Activated CD4-positive, alpha-beta memory T cell treated with anti-CD3 and anti-CD28 coated beads, Interleukin-2, amount 10 ng/mL, durations not matched to agents 7 days and 5 days (primary cell): ENCODE results near the gene TRA2A. TPM values are rescaled to one million over a fixed set of nuclear protein-coding genes. Genes with fewer than 3 reads are reported as not detected.
"Not testable (repeated sequence)": the region's sequence is repeated elsewhere in the genome, so short reads cannot be mapped to it uniquely, and the experiment has no call there.

Experiments used
- CTCF ChIA-PET: fragments of 350-600 bp; sonication (Branson Sonifier 250); formaldehyde crosslinking; loops from one replicate; lab custom pipeline; 2021; ENCODE audit warnings: antibody characterized with exemption, inconsistent platforms; lab: Charles Lee
- POLR2A ChIA-PET: fragments of 350-600 bp; sonication (Branson Sonifier 250); formaldehyde crosslinking; loops from one replicate; lab custom pipeline; 2021; ENCODE audit warnings: antibody characterized with exemption; lab: Charles Lee
- DNase-seq: peaks from one replicate; pipeline ENCODE4 v3.0.0-alpha.2; 2020
- H3K27ac Mint-ChIP-seq: one replicate; pipeline ENCODE4 v1.8.0; 2021; ENCODE audit warnings: mild to moderate bottlenecking, mixed read lengths
- H3K27me3 Mint-ChIP-seq: one replicate; pipeline ENCODE4 v1.8.0; 2021; ENCODE audit warnings: mixed read lengths
- H3K36me3 Mint-ChIP-seq: one replicate; pipeline ENCODE4 v1.8.0; 2021; ENCODE audit warnings: low read depth, mixed read lengths
- H3K4me1 Mint-ChIP-seq: one replicate; pipeline ENCODE4 v1.8.0; 2021; ENCODE audit warnings: mixed read lengths
- H3K4me3 Mint-ChIP-seq: one replicate; pipeline ENCODE4 v1.8.0; 2021; ENCODE audit warnings: mild to moderate bottlenecking, mixed read lengths
- H3K9me3 Mint-ChIP-seq: one replicate; pipeline ENCODE4 v1.8.0; 2021; ENCODE audit warnings: mixed read lengths
- total RNA-seq, 2 experiments: library from RNA; stranded (reverse); gene quantifications; one replicate each; pipeline ENCODE4 v1.2.3, GENCODE V29; 2021

TRA2A gene
- total RNA-seq, 2 experiments from 2014 or later, result 98.1 to 104 TPM

DNA sequence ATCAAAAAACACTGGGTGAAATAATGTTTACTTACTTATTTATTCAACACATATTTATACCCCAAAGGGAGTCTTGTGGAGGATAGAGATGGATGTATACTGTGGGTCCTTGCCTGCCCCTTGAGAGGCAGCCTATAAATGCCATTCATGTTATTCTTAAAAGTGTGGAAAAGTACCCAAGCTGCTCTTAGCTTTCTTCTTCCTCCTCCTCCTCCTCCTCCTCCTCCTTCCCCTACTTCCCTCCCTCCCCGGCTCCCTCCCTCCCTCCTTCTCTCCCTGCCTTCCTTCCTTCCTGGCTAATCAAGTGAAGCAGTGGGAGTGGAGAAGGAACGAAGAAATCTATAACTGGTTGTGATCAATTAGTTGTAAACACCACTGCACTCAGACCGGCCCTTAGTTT lies 40.3 kb downstream of the TRA2A start:
- peak overlapping the region; percentile 79 for H3K4me3 Mint-ChIP-seq

DNA sequence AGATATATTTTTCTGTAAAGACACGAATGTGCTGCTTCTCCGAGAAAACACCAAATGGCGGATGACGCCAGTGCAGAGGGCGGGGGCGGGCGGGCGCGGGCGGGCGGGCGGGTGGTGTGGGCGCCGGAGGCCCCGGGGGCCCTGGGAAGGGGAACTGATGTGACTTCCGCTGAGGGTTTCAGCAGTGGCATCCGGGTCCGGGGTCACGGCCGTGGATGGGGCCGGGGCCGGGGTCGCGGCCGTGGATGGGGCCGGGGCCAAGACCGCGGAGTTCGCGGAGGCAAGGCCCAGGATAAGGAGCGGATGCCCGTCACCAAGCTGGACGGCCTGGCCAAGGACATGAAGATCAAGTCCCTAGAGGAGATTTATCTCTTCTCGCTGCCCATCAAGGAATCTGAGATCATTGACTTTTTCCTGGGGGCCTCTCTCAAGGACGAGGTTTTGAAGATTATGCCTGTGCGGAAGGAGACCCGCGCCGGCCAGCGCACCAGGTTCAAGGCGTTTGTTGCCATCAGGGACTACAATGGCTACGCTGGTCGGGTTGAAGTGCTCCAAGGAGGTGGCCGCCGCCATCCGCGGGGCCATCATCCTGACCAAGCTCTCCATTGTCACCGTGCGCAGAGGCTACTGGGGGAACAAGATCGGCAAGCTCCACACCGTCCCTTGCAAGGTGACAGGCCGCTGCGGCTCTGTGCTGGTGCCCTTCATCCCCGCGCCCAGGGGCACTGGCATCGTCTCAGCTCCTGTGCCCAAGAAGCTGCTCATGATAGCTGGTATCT lies 41.2 kb downstream of the TRA2A start:
- Mint-ChIP-seq H3K27ac (peak overlapping the region; percentile 76), H3K4me3 (peak overlapping the region; percentile 79), H3K9me3 (no peaks in the 10 kb centered on the region), H3K4me1 (peaks cover 6% of the 10 kb centered on the region), H3K27me3 (no peaks in the 10 kb centered on the region), H3K36me3 (peaks cover 9% of the 10 kb centered on the region)
- CTCF ChIA-PET, result interaction anchor here (0.6 to 1.3 kb wide), 8 partner anchors 7 to 217 kb away, joined by 3 to 5 read pairs (median 3); no protein-coding TSS in a partner anchor
- POLR2A ChIA-PET, result interaction anchor here (0.9 to 1.8 kb wide), 8 partner anchors 16 to 191 kb away, joined by 3 to 7 read pairs (median 5); partner anchors contain the start of gene MALSU1
- peak; percentile 63 for DNase-seq

More for the DNA sequence above, 40.3 kb downstream of the TRA2A start:
- ChIA-PET POLR2A (interaction anchor here (1.5 to 1.8 kb wide), 4 partner anchors 17 to 34 kb away, joined by 3 to 6 read pairs (median 5); no protein-coding TSS in a partner anchor), CTCF (no interaction called here)
- no peaks in the 10 kb centered on the region for H3K27me3 Mint-ChIP-seq
- no peaks in the 10 kb centered on the region for H3K9me3 Mint-ChIP-seq
- DNase-seq, result no peak
- H3K36me3 Mint-ChIP-seq, result peaks cover 9% of the 10 kb centered on the region
- no peak overlapping the region for H3K27ac Mint-ChIP-seq
- peaks cover 6% of the 10 kb centered on the region for H3K4me1 Mint-ChIP-seq

DNA sequence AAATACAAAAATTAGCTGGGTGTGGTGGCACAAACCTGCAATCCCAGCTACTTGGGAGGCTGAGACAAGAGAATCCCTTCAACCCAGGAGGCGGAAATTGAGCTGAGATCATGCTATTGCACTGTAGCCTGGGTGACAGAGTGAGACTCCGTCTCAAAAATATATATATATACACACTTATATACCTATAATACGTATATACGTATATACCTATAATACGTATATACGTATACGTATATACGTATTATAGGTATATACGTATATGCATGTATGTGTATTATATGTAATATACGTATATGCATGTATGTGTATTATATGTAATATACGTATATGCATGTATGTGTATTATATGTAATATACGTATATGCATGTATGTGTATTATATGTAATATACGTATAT lies 43.1 kb downstream of the TRA2A start:
- H3K27ac Mint-ChIP-seq, H3K4me1 Mint-ChIP-seq, POLR2A ChIA-PET, H3K4me3 Mint-ChIP-seq, H3K9me3 Mint-ChIP-seq, H3K36me3 Mint-ChIP-seq, DNase-seq, H3K27me3 Mint-ChIP-seq: not testable (repeated sequence)
- CTCF ChIA-PET, result interaction anchor here (1.3 kb wide), 1 partner anchor 9 kb away, joined by 3 read pairs; no protein-coding TSS in a partner anchor

DNA sequence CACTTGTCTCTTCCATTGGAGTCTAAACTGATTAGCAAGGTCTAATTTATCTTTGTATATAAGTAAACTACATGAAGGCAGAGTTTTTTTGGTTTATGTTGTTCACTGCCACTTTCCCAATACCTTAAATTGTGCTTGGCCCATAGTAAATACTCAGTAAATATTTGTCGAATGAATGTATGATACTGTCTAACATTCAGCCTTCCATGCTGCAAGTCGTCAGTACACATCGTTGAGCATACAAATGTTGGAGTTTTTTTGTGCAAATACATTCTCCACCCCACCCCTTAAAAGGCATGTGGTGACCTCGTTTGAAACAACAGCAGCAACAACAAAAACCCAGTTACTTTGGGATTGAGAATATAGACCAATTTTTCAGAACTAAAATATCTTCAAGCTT lies 44.1 kb downstream of the TRA2A start:
- Mint-ChIP-seq H3K9me3 (no peaks in the 10 kb centered on the region), H3K4me1 (peaks cover 6% of the 10 kb centered on the region), H3K36me3 (peaks cover 9% of the 10 kb centered on the region), H3K27me3 (peaks cover 2% of the 10 kb centered on the region), H3K4me3 (no peak overlapping the region), H3K27ac (no peak overlapping the region)
- CTCF ChIA-PET, result interaction anchor here (0.6 to 1.3 kb wide), 2 partner anchors 8 to 215 kb away, joined by 3 read pairs; no protein-coding TSS in a partner anchor
- no peak for DNase-seq
- POLR2A ChIA-PET, result no interaction called here

- no peak for DNase-seq
- Mint-ChIP-seq H3K4me3 (no peak overlapping the region), H3K4me1 (peaks cover 6% of the 10 kb centered on the region), H3K27me3 (peaks cover 12% of the 10 kb centered on the region), H3K36me3 (peaks cover 6% of the 10 kb centered on the region), H3K9me3 (no peaks in the 10 kb centered on the region), H3K27ac (no peak overlapping the region)
- POLR2A ChIA-PET, result interaction anchor here (1.5 kb wide), 1 partner anchor 13 kb away, joined by 3 read pairs; no protein-coding TSS in a partner anchor
- CTCF ChIA-PET, result interaction anchor here (0.7 kb wide), 1 partner anchor 71 kb away, joined by 3 read pairs; no protein-coding TSS in a partner anchor
Measured at GRCh38 chr7:23486002-23486773, 45.6 kb downstream of the TRA2A start.

DNA sequence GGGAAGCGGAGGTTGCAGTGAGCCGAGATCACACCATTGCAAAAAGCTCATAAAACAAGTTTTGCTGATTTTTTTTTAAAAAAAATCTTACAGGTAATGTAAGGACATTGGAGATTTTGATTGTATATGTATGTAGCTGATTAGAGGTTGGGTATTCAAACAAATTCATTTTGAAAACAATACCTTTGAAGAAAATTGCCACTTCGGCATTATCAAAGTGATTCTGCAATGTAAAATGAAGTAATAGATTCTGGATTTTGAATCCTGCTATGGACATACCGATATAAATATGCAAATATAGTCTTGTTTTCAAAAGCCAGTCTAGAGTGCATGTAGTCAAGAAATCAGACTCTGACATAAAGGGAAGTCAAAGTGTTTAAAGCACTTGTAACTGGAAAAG lies 49.1 kb downstream of the TRA2A start:
- ChIA-PET CTCF (interaction anchor here (0.7 to 1.4 kb wide), 3 partner anchors 10 to 210 kb away, joined by 3 to 4 read pairs (median 3); no protein-coding TSS in a partner anchor), POLR2A (no interaction called here)
- DNase-seq, result no peak
- H3K4me1 Mint-ChIP-seq, result no peaks in the 10 kb centered on the region
- peaks cover 27% of the 10 kb centered on the region for H3K27me3 Mint-ChIP-seq
- H3K4me3 Mint-ChIP-seq, result no peak overlapping the region
- no peak overlapping the region for H3K27ac Mint-ChIP-seq
- no peaks in the 10 kb centered on the region for H3K9me3 Mint-ChIP-seq
- H3K36me3 Mint-ChIP-seq, result no peaks in the 10 kb centered on the region

DNA sequence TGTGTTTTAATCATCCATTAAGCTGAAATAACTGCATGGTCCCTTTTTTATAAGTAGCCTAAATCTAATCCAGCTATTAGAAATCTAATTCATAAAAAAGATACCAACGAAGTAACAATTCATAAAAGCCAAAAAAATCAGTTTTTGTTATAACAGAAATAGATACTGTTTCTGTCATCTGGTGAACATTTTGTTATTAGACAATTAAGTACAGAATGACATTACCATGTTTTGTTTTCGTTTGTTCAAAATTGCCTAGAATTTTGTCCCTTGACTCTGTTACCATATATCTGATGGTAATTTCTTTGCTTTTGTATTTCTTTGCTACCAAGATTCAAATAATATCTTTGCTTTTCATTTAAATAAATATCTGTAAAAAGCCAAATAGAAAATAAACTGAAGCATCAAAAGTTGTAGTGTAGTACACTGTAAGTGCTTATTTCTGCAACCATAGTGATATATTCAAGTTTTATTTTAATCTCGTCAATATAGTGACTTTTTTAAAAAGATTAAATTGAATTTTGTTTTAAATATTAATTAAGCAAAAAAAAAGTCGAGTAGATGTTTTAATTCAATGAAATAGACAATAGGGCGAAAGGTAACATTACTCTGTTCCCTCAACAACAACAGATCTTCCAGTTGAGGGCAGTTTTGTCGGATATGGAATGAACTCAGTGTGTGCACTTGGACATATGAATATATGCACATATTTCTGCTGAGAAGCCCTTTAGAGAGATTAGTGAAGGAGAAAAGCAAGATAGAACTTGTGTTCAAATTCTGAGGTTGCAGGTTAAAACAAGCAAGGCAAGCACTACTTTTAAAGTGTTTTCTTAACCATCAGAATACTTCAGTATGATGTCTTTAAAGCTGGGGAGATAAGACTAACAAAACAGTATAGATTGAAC lies 53.6 kb downstream of the TRA2A start:
- Mint-ChIP-seq H3K36me3 (peaks cover 4% of the 10 kb centered on the region), H3K27me3 (peaks cover 56% of the 10 kb centered on the region)

GRCh38 chr7:23477157-23477499 lies 54.7 kb downstream of the TRA2A start:
- H3K36me3 Mint-ChIP-seq, result peaks cover 4% of the 10 kb centered on the region
- no peak overlapping the region for H3K4me3 Mint-ChIP-seq
- H3K4me1 Mint-ChIP-seq, result peaks cover 15% of the 10 kb centered on the region
- H3K9me3 Mint-ChIP-seq, result no peaks in the 10 kb centered on the region
- H3K27ac Mint-ChIP-seq, result no peak overlapping the region
- H3K27me3 Mint-ChIP-seq, result peaks cover 59% of the 10 kb centered on the region
- no peak for DNase-seq
- ChIA-PET CTCF (no interaction called here), POLR2A (no interaction called here)

More for the DNA sequence above, 53.6 kb downstream of the TRA2A start:
- H3K4me3 Mint-ChIP-seq, result no peak overlapping the region
- no peaks in the 10 kb centered on the region for H3K9me3 Mint-ChIP-seq
- peaks cover 14% of the 10 kb centered on the region for H3K4me1 Mint-ChIP-seq
- ChIA-PET POLR2A (no interaction called here), CTCF (no interaction called here)
- no peak for DNase-seq
- no peak overlapping the region for H3K27ac Mint-ChIP-seq

- CTCF ChIA-PET, result no interaction called here
- no peak for DNase-seq
- peaks cover 4% of the 10 kb centered on the region for H3K36me3 Mint-ChIP-seq
- no peak overlapping the region for H3K4me3 Mint-ChIP-seq
- H3K9me3 Mint-ChIP-seq, result no peaks in the 10 kb centered on the region
- POLR2A ChIA-PET, result no interaction called here
- peaks cover 60% of the 10 kb centered on the region for H3K27me3 Mint-ChIP-seq
- H3K27ac Mint-ChIP-seq, result no peak overlapping the region
- peaks cover 17% of the 10 kb centered on the region for H3K4me1 Mint-ChIP-seq
Measured at GRCh38 chr7:23476286-23477156, 55.3 kb downstream of the TRA2A start.

- ChIA-PET CTCF (no interaction called here), POLR2A (no interaction called here)
- Mint-ChIP-seq H3K27ac (no peak overlapping the region), H3K4me1 (peaks cover 25% of the 10 kb centered on the region), H3K36me3 (peaks cover 4% of the 10 kb centered on the region), H3K9me3 (no peaks in the 10 kb centered on the region), H3K4me3 (no peak overlapping the region), H3K27me3 (peaks cover 61% of the 10 kb centered on the region)
- no peak for DNase-seq
Measured at GRCh38 chr7:23475576-23475839, 56.3 kb downstream of the TRA2A start.

- peak overlapping the region; percentile 68 for H3K4me3 Mint-ChIP-seq
- H3K36me3 Mint-ChIP-seq, result peaks cover 4% of the 10 kb centered on the region
- H3K9me3 Mint-ChIP-seq, result no peaks in the 10 kb centered on the region
- ChIA-PET CTCF (no interaction called here), POLR2A (interaction anchor here (0.7 to 2.4 kb wide), 3 partner anchors 12 to 52 kb away, joined by 3 to 7 read pairs (median 3); no protein-coding TSS in a partner anchor)
- H3K4me1 Mint-ChIP-seq, result peaks cover 30% of the 10 kb centered on the region
- DNase-seq, result no peak
- no peak overlapping the region for H3K27ac Mint-ChIP-seq
- peaks cover 63% of the 10 kb centered on the region for H3K27me3 Mint-ChIP-seq
Measured at GRCh38 chr7:23474829-23475575, 56.8 kb downstream of the TRA2A start.
